HG02981 (cell line): Measurements from ENCODE around the gene UTP18.
"Not testable (repeated sequence)": the region's sequence is repeated elsewhere in the genome, so short reads cannot be mapped to it uniquely, and the experiment has no call there.

Experiments
- ATAC-seq: cut with Tn5 transposase; IDR thresholded peaks from one replicate; pipeline ENCODE4 v1.9.1; 2021; ENCODE audit warnings: mild to moderate bottlenecking, moderate library complexity; ENCODE audit not compliant: unreplicated experiment

UTP18 gene

DNA sequence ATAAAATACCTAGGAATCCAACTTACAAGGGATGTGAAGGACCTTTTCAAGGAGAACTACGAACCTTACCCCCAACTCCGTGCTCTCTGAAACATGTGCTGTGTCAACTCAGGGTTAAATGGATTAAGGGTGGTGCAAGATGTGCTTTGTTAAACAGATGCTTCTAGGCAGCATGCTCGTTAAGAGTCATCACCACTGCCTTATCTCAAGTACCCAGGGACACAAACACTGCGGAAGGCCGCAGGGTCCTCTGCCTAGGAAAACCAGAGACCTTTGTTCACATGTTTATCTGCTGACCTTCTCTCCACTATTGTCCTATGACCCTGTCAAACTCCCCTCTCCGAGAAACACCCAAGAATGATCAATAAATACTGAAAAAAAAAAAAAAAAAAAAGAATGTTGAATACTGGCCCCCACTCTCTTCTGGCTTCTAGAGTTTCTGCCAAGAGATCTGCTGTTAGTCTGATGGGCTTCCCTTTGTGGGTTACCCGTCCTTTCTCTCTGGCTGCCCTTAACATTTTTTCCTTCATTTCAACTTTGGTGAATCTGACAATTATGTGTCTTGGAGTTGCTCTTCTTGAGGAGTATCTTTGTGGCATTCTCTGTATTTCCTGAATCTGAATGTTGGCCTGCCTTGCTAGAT lies 70.6 kb downstream of the UTP18 start:
- ATAC-seq = not testable (repeated sequence)

DNA sequence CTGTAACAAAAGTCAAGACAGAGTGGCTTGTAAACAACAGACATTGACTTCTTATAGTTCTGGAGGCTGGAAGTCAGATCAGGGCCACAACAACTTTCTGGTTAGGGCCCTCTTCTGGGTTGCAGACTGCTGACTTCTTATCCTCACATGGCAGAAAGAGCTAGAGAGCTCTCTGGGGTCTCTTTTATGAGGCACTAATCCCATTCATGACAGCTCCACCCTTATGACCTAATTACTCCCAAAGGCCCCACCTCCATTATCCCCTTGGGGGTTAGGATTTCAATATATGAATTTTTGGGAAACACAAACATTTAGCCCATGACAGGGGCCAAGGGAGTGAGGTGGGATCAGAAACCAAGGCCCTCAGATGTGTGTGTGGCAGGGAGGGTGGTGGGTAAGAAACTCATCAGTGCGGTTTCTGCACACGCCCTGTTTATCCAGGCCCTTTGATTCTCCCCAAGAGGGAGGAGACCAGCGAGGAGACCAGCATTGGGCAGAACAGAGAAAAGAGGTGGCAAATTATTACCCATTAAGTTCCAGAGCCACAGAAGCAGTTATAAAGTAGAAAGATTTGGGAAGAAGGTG lies 74.8 kb downstream of the UTP18 start:
- no peak for ATAC-seq

DNA sequence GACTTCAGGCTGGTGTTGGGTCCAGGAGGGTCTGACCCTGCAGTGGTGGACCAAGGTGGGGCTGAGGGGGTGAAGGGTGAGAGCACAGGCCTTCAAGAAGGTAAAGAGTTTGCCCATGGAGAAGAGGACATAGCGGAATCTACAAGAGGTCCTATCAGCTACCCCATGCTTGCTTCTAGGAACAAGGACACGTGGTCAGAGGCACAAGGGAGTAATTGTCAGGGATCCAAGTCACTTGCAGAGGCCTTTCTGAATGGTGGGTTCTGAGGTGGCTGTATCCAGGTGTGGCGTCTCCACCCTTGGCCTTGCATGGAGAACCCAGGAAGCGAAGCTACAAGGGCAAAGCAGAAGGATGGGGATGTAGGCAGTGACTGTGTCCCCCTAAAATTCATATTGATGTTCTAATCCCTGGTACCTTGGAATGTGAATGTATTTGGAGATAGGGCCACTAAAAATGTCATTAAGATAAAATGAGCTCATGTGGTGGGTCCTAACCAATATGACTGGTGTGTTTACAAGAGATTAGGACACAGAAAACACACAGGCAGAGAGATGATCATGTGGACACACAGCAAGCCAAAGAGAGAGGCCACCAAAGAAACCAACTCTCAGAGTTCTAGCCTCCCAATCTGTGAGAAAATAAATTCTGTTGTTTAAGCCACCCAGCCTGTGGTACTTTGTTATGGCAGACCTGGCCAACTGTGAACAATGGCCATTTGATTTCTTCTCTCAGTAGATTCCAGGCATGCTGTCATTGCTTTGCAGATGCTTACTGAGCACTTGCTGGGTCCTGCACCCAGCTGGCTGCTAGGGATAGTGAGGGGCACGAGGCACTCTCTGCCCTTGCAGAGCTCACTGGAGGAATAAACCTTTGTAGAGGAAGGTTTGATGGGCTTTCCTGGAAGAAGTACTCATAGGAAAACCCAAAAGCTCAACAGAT lies 75.8 kb downstream of the UTP18 start:
- ATAC-seq = no peak

DNA sequence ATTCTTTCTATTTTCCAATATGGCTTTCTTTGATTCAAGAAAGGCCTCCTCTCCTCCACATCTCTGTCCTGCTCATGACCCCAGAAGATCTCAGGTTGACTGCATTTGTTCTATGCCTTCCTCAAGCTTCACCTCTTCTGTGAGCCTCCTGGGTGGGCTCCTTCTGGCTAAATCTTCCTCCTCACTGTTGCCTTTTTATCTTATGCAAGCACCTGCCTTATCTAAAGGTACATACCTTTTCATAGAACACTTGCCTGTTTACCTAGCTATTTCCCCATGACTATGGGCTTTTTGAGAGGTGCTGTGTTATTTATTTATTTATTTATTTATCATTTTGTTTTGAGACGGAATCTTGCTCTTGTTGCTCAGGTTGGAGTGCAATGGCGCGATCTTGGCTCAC lies 81.1 kb downstream of the UTP18 start:
- ATAC-seq = no peak

DNA sequence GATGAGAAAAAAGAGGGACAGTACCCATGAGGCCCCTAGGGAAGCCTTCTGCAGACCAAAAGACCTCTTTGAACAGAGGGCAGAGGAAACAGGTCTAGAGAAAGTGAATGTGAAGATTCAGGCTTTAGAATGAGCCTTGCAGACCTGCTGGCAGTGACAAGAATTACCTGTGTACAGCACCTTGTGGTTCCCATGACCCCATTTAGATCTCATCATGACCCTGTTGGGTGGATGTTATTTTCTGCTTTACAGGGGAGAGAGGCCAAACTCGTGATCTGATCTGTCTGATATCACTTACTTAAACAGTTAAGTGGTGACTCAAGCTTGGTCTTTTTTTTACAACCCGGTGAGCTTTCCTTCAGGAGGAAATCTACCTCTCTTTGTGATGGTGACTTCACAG lies 81.9 kb downstream of the UTP18 start:
- ATAC-seq = no peak

DNA sequence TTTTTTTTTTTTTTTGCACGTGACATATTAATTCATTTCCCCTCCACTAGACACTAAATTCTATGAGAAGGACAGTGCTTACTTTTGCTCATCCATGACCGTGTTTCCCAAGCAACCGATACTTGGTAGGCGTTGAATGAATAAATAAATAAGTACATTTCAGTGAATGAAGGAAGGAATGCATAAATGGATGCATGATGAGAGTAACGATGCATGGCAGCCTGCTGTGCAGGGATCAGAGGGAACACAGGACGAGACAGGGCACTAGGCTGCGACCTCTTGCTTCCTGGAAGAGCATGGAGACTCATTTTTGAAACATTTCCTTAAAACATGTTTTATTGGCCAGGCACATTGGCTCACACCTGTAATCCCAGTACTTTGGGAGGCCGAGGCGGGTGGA lies 84.2 kb downstream of the UTP18 start:
- ATAC-seq = no peak

DNA sequence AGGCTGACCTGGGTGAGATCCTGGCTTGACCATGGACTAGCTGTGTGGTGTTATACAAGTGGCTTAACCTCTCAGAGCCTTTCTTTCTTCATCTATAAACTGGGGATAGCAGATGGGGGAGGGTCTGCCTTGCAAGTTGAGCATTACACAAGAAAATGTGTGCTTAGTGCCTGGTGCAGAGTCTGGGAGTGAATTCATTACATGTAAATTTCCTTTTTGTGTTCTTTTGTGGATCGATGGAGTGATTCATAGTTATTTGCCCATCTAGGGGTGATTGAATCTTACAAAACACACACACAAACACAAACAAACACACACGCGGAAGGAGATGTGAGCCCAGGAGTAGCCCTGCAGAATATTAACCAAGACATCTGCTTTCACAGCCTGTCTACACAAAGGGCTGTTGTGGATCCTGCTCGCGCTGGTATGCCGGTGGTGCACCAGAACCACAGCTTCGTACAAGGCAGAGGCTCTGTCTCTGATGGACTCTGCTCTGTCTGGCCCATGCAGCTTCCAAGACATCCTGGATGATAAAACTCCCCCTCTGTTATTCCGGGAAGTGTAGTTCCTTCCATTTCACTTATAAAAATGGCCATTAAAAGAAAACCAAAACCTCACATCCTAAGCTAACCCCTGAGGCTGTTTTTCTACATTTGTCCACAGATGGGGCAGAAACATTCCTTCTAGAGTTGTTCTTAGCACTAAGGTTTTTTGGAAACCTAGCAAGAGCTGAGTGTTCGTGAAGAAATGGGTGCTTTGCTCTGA lies 86.1 kb downstream of the UTP18 start:
- no peak for ATAC-seq
